UCSD-AML1 (cell line): ENCODE data around the gene SDK2.
A peak's percentile ranks its signal among the peaks of the same experiment; 100 is the strongest.

Experiments
- DNase-seq: peaks from one replicate; lab custom pipeline; 2025; ENCODE audit not compliant: unreplicated experiment; lab: John Stamatoyannopoulos, UW

The SDK2 gene

GRCh38 chr17:73564843-73565242, 79.4 kb downstream of the SDK2 start:
- no peak for DNase-seq

- no peak for DNase-seq
Observed at GRCh38 chr17:73562896-73563295, 81.3 kb downstream of the SDK2 start.

- DNase-seq: no peak
Observed at GRCh38 chr17:73561111-73561510, 83.1 kb downstream of the SDK2 start.

GRCh38 chr17:73560661-73561060, 83.6 kb downstream of the SDK2 start:
- DNase-seq: peak; percentile 31

GRCh38 chr17:73559532-73559931, 84.7 kb downstream of the SDK2 start:
- no peak for DNase-seq

GRCh38 chr17:73555199-73555960, 88.9 kb downstream of the SDK2 start:
- DNase-seq: no peak

GRCh38 chr17:73554498-73554897, 89.7 kb downstream of the SDK2 start:
- no peak for DNase-seq

GRCh38 chr17:73553311-73553710, 90.9 kb downstream of the SDK2 start:
- no peak for DNase-seq

- DNase-seq: no peak
Observed at GRCh38 chr17:73552300-73553048, 91.8 kb downstream of the SDK2 start.

GRCh38 chr17:73551759-73552158, 92.5 kb downstream of the SDK2 start:
- no peak for DNase-seq

GRCh38 chr17:73551144-73551543, 93.1 kb downstream of the SDK2 start:
- no peak for DNase-seq

GRCh38 chr17:73550556-73550955, 93.7 kb downstream of the SDK2 start:
- DNase-seq: no peak

- DNase-seq: no peak
Observed at GRCh38 chr17:73549841-73550430, 94.3 kb downstream of the SDK2 start.

GRCh38 chr17:73548620-73549311, 95.5 kb downstream of the SDK2 start:
- no peak for DNase-seq

GRCh38 chr17:73547790-73548189, 96.5 kb downstream of the SDK2 start:
- DNase-seq: no peak

- peak; percentile 73 for DNase-seq
Observed at GRCh38 chr17:73546770-73547536, 97.3 kb downstream of the SDK2 start.

GRCh38 chr17:73546114-73546513, 98.1 kb downstream of the SDK2 start:
- no peak for DNase-seq

GRCh38 chr17:73545109-73546032, 98.9 kb downstream of the SDK2 start:
- no peak for DNase-seq

- DNase-seq: no peak
Observed at GRCh38 chr17:73544333-73544732, 99.9 kb downstream of the SDK2 start.

- DNase-seq: no peak
Observed at GRCh38 chr17:73542323-73542722, 101.9 kb downstream of the SDK2 start.
